Superior temporal gyrus (tissue), 1 donor: ENCODE results near the gene UBALD1.
"Not testable (repeated sequence)": the region's sequence is repeated elsewhere in the genome, so short reads cannot be mapped to it uniquely, and the experiment has no call there.

Experiments
- DNase-seq: peaks from one replicate; pipeline ENCODE4 v3.0.0-alpha.2; 2016; ENCODE audit errors: extremely low spot score

Gene UBALD1

GRCh38 chr16:4614571-4615383 is at the start of gene UBALD1:
TSS of gene UBALD1 (minus strand) at chr16:4614888. CDS start at chr16:4614797, 91 bp downstream.
- DNase-seq = peak; percentile 89

GRCh38 chr16:4663777-4664465 is 49.2 kb upstream of the UBALD1 start:
- no peak for DNase-seq

GRCh38 chr16:4663465-4663776 is 48.7 kb upstream of the UBALD1 start:
- DNase-seq = no peak

DNA sequence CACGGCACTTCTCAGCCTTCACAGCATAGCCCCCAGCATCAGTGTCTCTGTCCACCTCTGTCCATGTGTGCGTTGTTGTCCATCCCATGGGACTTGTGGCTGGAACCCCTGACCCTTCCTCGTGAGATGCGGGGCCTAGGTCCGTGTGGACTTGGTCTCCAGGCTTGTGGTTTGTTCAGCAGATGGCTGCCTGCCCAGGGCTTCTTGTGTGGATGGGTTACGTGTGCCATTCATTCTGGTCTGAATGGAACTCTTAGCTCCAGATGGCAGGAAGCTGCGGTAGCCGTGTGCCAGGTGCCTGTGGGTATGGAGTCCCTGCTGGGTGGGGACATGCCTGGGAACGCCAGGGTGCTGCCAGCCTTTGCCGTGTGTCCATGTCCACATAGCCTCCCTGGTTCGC is 47.0 kb upstream of the UBALD1 start:
- peak; percentile 49 for DNase-seq

DNA sequence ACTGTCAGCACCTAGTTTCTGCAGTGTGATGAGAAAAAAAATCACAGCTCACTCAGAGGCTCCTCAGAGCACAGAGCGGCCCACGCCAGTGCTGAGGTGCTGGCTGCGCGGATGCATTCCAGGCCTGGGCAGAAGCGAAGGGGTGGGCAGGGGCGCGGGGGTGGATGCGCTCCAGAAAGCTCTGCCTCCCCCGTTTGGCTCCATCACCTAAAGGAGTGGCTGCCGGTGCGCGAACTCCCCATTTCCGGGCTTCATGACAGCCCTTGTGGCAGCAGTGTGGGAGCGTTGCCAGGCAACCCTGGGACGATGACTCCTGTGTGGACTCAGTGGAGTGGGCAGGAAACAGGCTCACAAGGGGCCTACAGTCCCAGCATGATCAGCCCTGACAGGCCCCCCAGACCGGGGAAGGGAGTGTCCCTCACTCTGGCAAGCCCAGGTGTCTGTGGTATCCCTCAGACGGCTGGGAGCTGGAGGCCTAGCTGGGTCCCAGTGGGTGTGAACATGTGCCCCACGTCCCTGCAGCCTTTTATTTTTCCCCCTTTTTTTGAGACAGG is 45.8 kb upstream of the UBALD1 start:
- DNase-seq = peak; percentile 47

DNA sequence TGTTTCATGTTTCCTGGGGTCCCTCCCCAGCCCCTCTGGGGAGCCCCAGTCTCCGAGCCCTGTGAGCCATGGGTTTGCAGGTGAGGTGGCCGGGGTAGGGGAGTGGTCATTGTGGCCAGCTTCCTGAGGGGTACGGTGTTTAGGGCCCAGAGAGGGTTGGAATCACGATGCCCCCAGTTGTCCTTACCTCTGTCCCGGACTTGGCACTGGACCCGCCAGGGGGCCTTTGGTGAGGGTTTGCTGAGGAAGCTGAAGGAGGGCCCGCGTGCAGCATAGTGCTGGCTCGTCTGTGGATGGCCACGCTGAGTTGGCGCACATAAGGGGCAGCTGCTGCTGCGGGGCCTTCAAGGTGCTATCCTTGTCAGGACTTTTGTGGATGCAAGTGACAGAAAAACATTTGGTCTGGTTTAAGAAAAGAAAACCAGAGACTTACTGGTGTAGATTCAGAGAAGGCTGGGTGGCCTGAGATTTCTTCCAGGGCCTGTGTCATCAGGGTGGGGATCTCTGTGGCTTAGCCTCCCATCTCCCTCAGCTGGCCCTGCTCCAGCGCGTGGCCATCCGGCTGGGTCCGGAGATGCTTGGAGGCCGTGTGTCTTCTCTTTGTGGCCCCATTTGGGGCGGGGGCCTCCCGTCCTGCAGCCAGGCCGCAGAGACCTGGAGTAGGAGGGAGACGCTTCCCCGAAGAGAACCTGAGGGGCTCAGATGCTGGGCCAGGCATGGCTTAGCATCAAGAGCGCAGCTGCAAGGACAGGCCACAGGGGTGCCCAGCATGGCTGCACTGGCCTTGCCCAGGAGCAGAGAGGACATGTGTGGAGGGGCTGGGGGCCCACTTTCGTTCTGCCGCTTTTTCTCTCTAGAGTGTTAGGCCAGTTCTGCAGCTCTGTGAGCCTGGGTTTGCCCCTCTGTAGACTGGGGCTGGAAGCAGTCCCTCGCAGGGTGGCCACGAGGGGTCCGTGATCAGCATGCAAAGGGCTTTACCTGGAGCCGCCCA is 45.0 kb upstream of the UBALD1 start:
- no peak for DNase-seq

DNA sequence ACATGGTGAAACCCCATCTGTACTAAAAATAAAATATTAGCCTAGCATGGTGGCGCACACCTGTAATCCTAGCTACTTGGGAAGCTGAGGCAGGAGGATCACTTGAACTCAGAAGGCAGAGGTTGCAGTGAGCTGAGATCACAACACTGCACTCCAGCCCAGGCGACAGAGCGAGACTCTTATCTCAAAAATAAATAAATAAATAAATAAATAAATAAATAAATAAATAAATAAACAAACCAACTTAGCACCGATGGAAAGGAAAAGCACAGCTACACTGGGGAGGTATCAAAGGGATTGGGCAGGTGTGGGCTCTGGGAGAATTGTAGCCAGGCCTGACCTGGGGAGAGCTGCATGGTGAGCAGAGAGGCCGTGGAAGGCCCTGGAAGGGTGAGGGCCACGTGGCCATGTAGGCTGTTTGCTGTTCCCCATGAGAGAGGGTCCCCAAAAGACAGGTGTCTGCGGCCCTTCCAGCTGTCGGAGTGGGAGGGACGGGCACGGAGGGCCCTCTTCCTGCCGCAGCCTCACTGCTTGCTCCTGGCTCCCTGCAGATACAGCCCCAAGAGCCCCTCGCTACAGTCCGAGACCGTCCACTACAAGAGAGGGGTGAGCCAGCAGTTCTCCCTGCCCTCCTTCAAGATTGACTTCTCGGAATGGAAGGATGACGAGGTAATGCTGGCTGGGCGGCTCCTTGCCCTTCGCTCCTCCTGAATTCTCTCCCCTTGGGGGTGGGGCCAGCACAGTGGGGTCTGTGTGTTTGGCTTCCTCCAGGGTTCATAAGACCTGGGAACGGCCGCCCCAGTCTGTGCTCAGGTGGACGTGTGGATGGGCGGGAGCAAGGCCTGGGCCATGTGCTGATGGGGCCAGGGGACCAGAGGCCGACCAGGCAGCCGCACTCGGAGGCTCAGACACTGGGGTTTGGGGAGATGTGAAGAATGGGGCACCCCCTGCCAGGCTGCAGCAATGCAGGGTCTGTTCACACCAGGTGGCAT is 42.3 kb upstream of the UBALD1 start:
- no peak for DNase-seq

DNA sequence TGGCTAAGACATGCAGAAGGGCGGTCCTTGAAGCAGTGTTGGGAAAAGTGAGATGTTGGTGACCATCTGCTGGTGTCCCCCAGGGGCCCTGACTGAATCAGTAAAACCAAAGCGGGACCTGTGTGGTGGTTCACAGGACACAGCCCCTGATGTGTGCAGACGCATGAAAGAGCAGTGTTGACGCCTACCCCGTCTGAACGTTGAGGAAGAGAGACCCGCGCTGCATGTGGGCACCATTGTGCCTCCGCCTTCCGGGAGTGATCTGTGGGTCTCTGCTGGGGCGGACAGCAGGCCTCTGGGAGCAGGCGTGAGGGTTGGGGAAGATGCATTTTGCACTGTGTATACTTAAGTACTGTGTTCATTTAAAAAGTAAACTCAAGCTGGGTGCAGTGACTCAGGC is 41.5 kb upstream of the UBALD1 start:
- DNase-seq = no peak

GRCh38 chr16:4655801-4656200 is 41.1 kb upstream of the UBALD1 start:
- DNase-seq = no peak

- no peak for DNase-seq
These were observed 40.4 kb upstream of the UBALD1 start for GRCh38 chr16:4654964-4655590.

GRCh38 chr16:4654011-4654963 is 39.6 kb upstream of the UBALD1 start:
- DNase-seq = no peak

DNA sequence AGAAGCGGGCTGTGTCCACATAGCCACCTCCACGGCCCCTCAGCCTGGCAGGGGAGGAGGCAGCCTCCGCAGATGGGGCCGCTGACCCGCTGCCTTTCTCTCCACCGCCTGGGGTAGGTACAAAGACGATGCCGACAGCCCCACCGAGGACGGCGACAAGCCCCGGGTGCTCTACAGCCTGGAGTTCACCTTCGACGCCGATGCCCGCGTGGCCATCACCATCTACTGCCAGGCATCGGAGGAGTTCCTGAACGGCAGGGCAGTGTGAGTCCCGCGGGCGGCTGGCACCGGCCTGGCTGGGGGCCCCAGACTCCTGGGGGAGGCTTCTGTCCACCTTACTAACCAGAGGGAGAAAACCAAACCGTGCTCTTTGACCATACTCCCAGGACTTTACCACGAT is 37.9 kb upstream of the UBALD1 start:
- no peak for DNase-seq

- DNase-seq = no peak
These were observed 37.1 kb upstream of the UBALD1 start for GRCh38 chr16:4651827-4652226.

DNA sequence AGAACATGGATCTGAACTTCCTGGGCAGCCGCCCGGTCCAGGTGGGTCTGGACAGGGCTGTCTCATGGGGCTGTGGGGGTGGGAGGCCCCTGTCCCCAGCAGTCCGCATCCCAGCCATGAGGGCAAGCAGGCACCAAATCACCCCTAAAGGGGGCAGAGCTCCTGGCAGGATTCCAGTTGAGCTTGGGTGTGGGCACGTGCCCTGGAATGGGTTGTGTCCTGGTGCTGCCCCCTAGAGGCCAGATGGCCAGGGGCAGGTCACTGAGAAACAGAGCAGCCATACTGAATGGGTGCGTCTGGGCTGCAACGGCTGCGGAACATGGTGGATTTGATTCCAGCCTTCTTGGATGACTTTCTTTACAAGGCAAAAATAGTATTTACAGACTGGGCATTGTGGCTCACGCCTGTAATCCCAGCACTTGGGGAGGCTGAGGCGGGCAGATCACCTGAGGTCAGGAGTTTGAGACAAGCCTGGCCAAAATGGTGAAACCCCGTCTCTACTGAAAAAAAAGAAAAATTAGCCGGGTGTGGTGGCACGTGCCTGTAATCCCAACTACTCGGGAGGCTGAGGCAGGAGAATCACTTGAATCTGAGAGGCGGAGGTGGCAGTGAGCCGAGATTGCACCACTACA is 35.9 kb upstream of the UBALD1 start:
- DNase-seq = not testable (repeated sequence)

GRCh38 chr16:4649744-4650442 is 35.2 kb upstream of the UBALD1 start:
- DNase-seq = no peak

GRCh38 chr16:4648917-4649316 is 34.2 kb upstream of the UBALD1 start:
- no peak for DNase-seq

GRCh38 chr16:4647644-4647980 is 32.9 kb upstream of the UBALD1 start:
- DNase-seq = no peak
